Kidney epithelial cell (primary cell): ENCODE results near the gene SOX5. TPM values are rescaled to one million over a fixed set of nuclear protein-coding genes. Genes with fewer than 3 reads are reported as not detected.

Experiments used
- DNase-seq: peaks from one replicate; pipeline ENCODE4 v3.0.0-alpha.2; 2010; ENCODE audit warnings: low read depth
- H3K27me3 ChIP-seq: 2 replicates; pipeline ENCODE4 v1.6.0; 2011; ENCODE audit warnings: low read length; ENCODE audit not compliant: control insufficient read depth, insufficient read depth
- H3K36me3 ChIP-seq: 2 replicates; pipeline ENCODE4 v1.5.1; 2011; ENCODE audit warnings: low read length; ENCODE audit not compliant: control insufficient read depth, insufficient read depth
- H3K4me3 ChIP-seq: 2 replicates; pipeline ENCODE4 v1.5.1; 2011; ENCODE audit warnings: low read depth, mild to moderate bottlenecking, control low read depth, low read length
- CTCF ChIP-seq: IDR thresholded peaks from 2 replicates; pipeline ENCODE4 v1.5.1; 2011; ENCODE audit warnings: mild to moderate bottlenecking, moderate library complexity, low read length, control low read depth, inconsistent platforms; ENCODE audit not compliant: insufficient read depth, poor library complexity, severe bottlenecking
- total RNA-seq: library from RNA; depleted of rRNA; stranded (reverse); fragments of >200 nt; gene quantifications from 2 replicates; pipeline ENCODE4 v1.2.3, GENCODE V29; 2015

SOX5 gene
- total RNA-seq, 1 donor from 2014 or later: 1.0 TPM

GRCh38 chr12:23681237-23681636, 268.2 kb downstream of the SOX5 start:
- H3K27me3 ChIP-seq: no peaks in the 10 kb centered on the region
- TF ChIP-seq CTCF: no peak
- no peak overlapping the region for H3K4me3 ChIP-seq

GRCh38 chr12:23674064-23674463, 275.4 kb downstream of the SOX5 start:
- TF ChIP-seq CTCF: no peak
- no peak for DNase-seq
- no peaks in the 10 kb centered on the region for H3K36me3 ChIP-seq
- H3K4me3 ChIP-seq: no peak overlapping the region
- H3K27me3 ChIP-seq: no peaks in the 10 kb centered on the region

More at GRCh38 chr12:23681237-23681636, 268.2 kb downstream of the SOX5 start:
- H3K36me3 ChIP-seq: no peaks in the 10 kb centered on the region
- DNase-seq: no peak

- Histone ChIP-seq H3K36me3 (no peaks in the 10 kb centered on the region), H3K27me3 (no peaks in the 10 kb centered on the region), H3K4me3 (no peak overlapping the region)
- TF ChIP-seq CTCF: no peak
- no peak for DNase-seq
Observed at GRCh38 chr12:23671881-23672280, 277.6 kb downstream of the SOX5 start.

- H3K4me3 ChIP-seq: no peak overlapping the region
- no peak for TF ChIP-seq CTCF
Observed at GRCh38 chr12:23670684-23671083, 278.8 kb downstream of the SOX5 start.

GRCh38 chr12:23669691-23670090, 279.8 kb downstream of the SOX5 start:
- no peak overlapping the region for H3K4me3 ChIP-seq
- H3K27me3 ChIP-seq: no peaks in the 10 kb centered on the region
- no peak for TF ChIP-seq CTCF
- no peak for DNase-seq
- no peaks in the 10 kb centered on the region for H3K36me3 ChIP-seq

More at GRCh38 chr12:23670684-23671083, 278.8 kb downstream of the SOX5 start:
- DNase-seq: no peak
- Histone ChIP-seq H3K36me3 (no peaks in the 10 kb centered on the region), H3K27me3 (no peaks in the 10 kb centered on the region)

GRCh38 chr12:23666866-23667265, 282.6 kb downstream of the SOX5 start:
- no peak for DNase-seq
- no peak for TF ChIP-seq CTCF
- no peak overlapping the region for H3K4me3 ChIP-seq

More at GRCh38 chr12:23666866-23667265, 282.6 kb downstream of the SOX5 start:
- no peaks in the 10 kb centered on the region for H3K27me3 ChIP-seq
- H3K36me3 ChIP-seq: no peaks in the 10 kb centered on the region
